Right lung (tissue), 5 donors: ENCODE results near the gene ALG1. TPM values are rescaled to one million over a fixed set of nuclear protein-coding genes. Genes with fewer than 3 reads are reported as not detected.
A peak's percentile ranks its signal among the peaks of the same experiment; 100 is the strongest.
"Not testable (repeated sequence)": the region's sequence is repeated elsewhere in the genome, so short reads cannot be mapped to it uniquely, and the experiment has no call there.

Experiments
- DNase-seq, 2 donors: peaks; one replicate each; pipeline ENCODE4 v3.0.0-alpha.2; 2013
- polyA plus RNA-seq, 5 donors: library from polyadenylated mRNA; unstranded; fragments of 120-200 nt; gene quantifications; one replicate each; pipeline versions ENCODE4 v1.2.1 to v1.2.3, GENCODE V29; 2013; ENCODE audit warnings: inconsistent platforms in 1 of 5, low replicate concordance in 1 of 5; ENCODE audit not compliant: insufficient read length in 5 of 5, insufficient read depth in 1 of 5

ALG1 gene
- polyA plus RNA-seq, 5 donors: 17.9 to 23.4 (median 20.0) TPM

DNA sequence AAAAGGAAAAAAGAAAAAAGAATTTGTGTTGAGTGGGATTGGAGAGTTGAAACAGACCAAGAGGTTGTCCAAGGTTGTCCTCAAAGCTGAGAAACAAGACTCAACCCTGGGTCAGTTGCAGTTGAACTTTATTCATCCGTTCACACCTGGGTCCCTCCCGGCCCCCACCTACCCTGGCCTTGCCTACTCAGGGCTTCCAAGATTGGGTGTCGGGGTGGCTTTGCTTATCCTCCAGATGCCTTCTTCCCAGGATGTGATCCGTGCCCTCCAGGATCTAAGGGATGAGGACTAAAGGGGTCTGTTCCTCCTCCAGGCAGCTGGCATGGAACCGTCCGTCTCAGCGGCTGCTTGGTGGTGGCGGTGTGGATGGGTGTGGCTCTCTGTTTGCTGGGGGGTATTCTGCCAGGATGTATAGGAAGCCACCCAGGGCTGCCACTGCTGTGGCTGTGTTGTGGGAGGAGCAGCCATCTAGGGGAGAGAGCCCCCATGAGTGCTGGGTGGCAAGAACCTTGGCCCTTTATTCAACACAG, 27.6 kb upstream of the ALG1 start:
- DNase-seq: no peak

- DNase-seq: not testable (repeated sequence)
Observed at GRCh38 chr16:5044581-5044980, 27.1 kb upstream of the ALG1 start.

- DNase-seq: no peak
Observed at GRCh38 chr16:5045499-5046115, 26.0 kb upstream of the ALG1 start.

DNA sequence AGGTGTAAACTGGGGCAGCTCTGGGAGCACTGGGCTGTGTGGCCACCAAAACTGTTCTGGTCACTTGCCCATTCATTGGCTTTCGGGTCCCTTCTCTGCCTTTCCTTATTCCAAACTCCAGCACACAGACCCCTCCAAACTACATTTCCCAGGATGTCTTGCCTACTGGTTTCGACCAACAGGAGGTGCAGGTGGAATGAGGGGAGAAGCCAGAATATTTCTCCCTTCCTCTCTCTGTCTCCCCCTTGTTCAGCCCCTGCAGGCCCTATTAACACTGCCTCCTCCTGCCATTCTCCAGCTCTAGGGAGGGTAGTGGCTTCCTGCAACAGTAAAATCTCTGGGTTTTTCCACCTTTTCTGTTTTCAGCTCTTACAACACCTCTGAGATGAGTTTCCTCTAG, 24.7 kb upstream of the ALG1 start:
- no peak for DNase-seq

GRCh38 chr16:5054876-5055865, 16.5 kb upstream of the ALG1 start:
- no peak for DNase-seq

GRCh38 chr16:5056352-5056751, 15.3 kb upstream of the ALG1 start:
- DNase-seq: no peak

- DNase-seq: no peak
Observed at GRCh38 chr16:5058476-5058875, 13.2 kb upstream of the ALG1 start.

- DNase-seq: no peak
Observed at GRCh38 chr16:5059386-5060072, 12.1 kb upstream of the ALG1 start.

- no peak for DNase-seq
Observed at GRCh38 chr16:5060073-5060641, 11.5 kb upstream of the ALG1 start.

DNA sequence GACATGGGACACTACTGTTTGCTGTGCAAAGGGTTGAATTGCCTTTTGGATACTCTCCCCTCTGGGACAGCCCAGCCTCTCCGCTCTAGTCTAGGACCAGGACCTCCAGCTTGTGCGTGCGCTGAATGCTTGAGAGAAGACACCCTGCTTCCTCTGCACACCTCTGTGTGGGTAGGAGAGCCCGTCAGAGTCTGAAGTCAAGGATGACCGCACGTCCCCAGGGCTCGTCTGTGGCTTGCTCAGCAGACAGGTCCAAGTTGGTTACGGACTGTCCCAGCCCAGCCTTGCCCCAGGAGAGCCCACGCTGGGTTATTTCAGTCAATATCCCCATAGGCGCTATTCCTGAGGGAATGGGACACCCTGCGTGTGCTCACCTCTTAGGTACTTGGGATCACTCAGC, 9.6 kb upstream of the ALG1 start:
- no peak for DNase-seq

DNA sequence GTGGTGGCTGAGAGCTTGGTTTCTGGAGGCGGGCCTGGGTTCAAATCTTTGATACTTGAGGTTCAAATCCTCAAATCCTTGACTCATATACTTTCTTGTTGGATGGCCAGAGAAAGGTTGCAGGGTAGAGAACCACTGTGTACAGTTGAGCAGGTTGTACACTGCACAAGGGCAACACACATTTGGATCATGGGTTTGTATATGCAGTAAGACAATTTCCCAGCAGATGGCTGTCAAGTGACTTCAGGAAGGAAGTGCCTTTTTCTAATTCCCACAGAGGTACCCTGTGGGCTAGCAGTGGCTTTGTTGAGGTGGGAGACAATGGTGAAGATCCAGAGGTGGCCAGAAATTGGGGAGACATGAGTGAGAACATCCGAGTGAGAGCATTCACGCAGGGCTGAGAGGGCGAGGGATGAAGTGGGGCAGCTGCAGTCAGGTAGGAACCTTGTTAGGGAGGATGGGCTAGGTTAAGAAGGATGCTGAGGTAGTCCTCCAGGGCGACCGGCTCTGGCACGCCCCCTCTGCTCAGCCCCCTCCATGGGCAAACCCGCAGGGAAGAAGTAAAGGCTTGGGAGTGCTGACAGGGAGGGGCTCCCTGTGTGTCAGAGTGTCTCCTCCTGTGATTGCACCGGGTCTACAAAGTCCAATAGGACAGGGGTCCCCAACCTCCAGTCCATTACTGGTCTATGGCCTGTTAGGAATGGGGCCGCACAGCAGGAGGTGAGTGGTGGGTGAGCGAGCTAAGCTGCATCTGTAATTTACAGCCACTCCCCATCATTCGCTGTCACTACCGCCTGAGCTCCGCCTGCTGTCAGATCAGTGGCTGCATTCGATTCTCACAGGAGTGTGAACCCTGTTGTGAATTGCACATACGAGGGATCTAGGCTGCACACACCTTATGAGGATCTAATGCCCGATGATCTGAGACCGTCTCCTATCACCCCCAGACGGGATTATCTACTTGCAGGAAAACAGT, 8.6 kb upstream of the ALG1 start:
- no peak for DNase-seq

DNA sequence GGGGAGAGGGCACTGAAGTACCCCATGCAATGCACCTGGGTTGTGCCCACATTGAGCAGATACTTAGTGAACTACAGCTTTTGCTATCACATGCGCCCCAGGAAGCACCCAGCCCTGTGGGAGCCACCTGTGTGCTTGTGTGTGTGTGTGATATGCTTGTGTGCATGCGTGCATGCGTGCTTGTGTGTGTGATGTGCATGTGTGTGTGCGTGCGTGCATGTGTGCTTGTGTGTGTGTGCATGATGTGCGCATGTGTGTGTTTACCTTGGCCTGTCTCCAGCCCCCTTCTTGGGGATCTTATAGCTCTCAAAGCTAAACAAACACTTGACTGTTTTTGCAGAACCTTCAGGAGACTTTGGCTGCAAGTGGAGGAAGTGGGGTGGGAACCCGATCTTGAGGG, 6.7 kb upstream of the ALG1 start:
- DNase-seq: peak; percentile 76 to 78

DNA sequence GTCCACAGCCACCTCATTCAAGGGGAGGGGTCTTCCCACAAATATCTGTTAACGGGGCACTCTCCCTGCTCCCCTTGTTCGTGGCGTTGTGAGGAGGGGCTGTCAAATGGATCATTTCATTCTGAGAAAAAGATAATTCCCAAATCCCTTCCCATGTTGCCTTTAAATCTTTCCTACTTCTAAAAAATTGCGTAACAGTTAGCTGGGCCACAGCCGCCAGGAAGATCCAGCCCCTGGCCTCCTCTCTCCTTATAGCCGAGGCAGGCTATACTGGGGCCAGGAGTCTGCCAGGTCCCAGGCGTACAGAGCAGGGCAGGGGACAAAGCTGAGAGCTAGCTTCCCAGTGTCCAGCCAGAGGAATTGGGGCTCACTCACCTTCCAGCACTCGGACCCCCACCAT, 6.3 kb upstream of the ALG1 start:
- DNase-seq: peak; percentile 48 to 54

DNA sequence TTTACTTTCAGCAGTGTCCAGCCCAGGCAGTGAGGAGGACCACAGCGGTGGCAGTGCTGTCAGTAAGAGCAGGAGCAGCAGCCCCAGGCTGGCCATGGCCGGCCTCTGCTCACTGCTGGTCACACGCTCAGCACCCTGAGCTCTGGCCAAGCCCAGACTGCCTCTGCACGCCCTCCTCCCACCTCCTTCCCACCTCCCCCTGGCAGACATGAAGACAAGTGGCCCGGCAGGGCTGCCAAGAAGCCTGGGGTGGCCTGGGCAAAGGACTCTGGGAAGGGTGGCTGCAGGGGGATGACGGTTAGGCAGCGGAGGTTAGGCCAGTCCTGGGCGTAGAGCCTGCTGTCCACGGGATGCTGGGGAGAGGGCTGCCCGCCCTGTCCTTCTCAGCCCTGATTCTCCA, 5.8 kb upstream of the ALG1 start, which contains the start of gene C16orf89:
Gene C16orf89, minus strand, starts transcription at position 144 of the 400 bp plus-strand sequence. Its CDS starts 48 bp downstream, at position 96.
- peak; percentile 23 to 45 for DNase-seq

- DNase-seq: no peak
Observed at GRCh38 chr16:5066511-5066910, 5.1 kb upstream of the ALG1 start.

GRCh38 chr16:5069048-5069447, 2.6 kb upstream of the ALG1 start:
- DNase-seq: no peak

DNA sequence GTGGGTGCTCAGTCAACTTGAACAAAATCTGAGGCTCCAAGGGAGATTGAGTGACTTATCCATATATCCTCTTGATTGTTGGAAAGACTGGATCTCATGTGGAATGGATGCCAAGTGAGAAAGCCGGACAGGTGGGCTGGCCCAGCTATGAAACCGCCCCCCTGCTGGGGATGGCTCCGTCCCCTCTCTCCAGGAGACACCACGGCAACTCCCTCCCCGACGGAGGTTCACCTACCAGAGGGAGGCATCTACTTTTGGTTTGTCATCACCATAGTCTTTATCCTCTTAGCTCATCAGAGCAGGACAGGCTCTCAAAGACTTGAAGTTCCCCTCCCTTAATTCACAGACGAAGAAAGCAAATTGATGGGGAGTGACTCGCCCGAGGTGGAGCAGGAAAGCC, 1.8 kb upstream of the ALG1 start:
- DNase-seq: no peak

- no peak for DNase-seq
Observed at GRCh38 chr16:5070431-5071186, 1.0 kb upstream of the ALG1 start.

- no peak for DNase-seq
Observed at GRCh38 chr16:5071341-5071680, 332 bp upstream of the ALG1 start.
